NOMO-1 (cell line): ENCODE data around the gene RPTN.
"Not testable (repeated sequence)": the region's sequence is repeated elsewhere in the genome, so short reads cannot be mapped to it uniquely, and the experiment has no call there.

ENCODE experiments used
- DNase-seq, 2 experiments: peaks; one replicate each; lab custom pipeline; 2025; ENCODE audit not compliant: unreplicated experiment in 2 of 2; lab: John Stamatoyannopoulos, UW

RPTN gene

GRCh38 chr1:152166966-152167365, 7.9 kb upstream of the RPTN start:
- no peak for DNase-seq

DNA sequence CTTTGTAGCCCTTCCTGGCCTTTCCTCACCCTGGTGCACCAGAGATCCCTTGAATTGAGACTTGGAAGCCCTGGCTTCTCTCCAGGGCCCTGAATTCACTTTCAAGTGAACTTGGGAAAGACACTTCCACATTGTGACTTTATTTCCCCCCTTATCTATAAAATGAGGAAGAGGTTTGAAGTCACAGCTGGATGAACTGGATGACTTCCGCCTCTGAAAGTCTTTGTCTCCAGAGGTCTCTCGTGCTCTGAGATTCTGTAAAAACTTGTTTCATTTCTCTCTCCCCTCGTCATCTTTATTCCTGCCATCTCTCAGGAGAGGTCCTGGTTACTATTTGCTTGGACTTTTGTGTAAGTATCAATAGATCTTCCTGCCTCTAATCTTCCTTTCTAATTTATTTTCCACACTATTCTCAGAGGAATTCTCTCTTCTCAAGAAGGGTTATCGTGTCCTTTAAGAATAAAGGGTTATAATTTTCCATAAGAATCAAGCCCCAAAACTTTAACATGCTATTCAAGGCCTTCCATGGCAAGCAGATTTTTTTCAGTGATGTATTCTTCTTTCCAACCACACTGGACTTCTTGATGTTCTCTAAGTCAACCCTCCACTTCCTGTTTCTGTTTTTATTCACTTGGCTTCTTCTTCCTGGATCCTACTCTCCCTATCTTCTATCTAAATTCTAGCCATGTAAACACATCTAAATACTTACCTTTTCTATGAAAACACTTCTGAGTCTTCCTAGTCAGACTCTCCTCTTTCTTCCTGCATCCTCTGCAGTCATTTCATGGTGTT, 6.5 kb upstream of the RPTN start:
- DNase-seq: peak in 1 of 2 experiments; percentile 67

GRCh38 chr1:152164517-152165136, 5.6 kb upstream of the RPTN start:
- no peak for DNase-seq

GRCh38 chr1:152162792-152163463, 3.9 kb upstream of the RPTN start:
- peak in 1 of 2 experiments; percentile 41 for DNase-seq

GRCh38 chr1:152160576-152160975, 1.5 kb upstream of the RPTN start:
- DNase-seq: peak; percentile 87 to 96

GRCh38 chr1:152153996-152154395, 5.0 kb downstream of the RPTN start:
- DNase-seq: no peak

DNA sequence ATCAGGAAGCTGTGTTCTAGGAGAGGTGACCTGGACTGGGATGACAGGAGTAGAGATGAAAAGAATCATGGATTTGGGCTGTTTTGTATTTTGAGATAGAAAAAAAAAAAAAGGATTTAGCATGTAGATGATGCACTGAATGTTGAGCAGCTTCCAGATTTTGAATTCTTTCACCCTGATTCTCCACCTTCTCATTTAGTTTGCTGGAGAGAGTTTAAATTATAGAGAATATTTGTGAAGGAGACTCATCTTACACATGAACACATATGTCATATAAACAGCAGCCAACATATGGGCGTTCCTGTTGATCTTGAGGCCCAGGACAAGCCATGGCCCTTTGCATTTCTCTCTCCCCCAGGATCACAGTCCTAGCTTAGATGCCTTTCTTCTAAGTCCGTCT, 7.4 kb downstream of the RPTN start:
- no peak for DNase-seq

GRCh38 chr1:152148981-152149380, 10.0 kb downstream of the RPTN start:
- no peak for DNase-seq

DNA sequence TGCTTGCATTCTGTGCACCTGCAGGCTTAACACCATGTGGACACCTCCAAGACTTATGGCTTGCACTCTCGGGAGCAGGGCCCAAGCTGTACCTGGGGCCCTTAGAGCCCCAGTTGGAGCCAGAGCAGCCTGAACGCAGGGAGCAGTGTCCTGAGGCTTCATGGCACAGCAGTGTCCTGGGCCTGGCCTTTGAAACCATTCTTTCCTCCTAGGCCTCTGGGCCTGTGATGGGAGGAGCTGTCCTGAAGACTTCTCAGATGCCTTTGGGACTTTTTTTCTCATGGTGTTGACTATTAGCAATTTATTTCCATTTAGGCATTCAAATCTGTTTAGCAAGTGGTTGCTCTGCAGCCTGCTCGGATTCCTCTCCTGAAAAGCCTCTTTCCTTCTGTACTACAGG, 11.0 kb downstream of the RPTN start:
- no peak for DNase-seq

DNA sequence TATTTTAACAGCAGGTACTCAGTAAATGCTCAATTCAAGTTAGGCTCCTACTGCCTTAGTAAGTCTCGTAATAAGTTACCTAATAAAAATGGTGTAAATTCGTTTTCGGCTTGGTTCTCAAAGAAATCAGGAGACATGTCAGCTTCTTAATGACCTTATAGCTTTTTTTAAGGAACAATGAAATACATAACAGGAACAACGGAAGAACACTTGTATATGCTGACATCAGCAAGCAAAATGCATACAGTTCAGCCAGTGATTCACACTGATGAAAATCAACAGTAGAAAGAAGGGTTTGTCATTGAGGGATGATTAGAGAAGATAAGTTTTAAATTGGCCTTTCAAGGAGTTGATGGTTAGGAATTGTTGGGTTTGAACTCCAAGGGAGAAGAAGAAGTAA, 13.3 kb downstream of the RPTN start:
- DNase-seq: no peak

DNA sequence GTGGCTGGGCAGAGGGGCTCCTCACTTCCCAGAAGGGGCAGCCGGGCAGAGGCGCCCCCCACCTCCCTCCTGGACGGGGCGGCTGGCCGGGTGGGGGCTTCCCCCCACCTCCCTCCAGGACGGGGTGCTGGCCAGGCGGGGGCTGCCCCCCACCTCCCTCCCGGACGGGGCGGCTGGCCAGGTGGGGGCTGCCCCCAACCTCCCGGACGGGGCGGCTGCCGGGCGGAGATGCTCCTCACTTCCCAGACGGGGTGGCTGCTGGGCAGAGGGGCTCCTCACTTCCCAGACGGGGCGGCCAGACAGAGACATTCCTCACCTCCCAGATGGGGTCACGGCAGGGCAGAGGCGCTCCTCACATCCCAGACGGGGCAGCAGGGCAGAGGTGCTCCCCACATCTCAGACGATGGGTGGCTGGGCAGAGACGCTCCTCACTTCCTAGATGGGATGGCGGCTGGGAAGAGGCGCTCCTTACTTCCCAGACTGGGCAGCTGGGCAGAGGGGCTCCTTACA, 14.3 kb downstream of the RPTN start:
- not testable (repeated sequence) for DNase-seq

DNA sequence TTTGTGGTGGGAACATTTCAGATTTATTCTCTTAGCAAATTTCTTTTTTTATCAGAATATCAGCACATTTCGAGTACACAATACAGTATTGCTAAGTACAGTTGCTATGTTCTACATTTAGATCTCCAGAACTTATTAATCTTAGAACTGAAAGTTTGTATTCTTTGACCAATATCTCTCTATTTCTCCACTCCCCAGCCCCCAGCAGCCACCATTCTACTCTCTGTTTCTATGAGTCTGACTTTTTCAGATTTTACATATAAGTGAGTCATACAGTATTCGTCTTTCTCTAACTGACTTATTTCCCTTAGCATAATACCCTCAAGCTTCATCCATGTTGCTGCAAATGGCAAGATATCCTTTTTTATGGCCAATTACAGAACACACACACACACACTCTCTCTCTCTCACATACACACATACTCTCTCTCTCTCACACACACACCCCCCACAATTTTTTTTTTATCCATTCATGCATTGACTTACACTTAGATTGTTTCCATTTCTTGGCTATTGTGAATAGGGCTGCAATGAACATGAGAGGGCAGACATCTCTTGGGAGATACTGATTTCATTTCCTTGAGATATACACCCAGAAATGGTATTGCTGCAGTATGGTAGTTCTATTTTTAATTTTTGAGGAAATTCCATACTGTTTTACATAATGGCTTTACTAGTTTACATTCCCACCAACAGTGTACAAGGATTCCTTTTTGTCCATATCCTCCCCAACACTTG, 15.7 kb downstream of the RPTN start:
- DNase-seq: no peak

DNA sequence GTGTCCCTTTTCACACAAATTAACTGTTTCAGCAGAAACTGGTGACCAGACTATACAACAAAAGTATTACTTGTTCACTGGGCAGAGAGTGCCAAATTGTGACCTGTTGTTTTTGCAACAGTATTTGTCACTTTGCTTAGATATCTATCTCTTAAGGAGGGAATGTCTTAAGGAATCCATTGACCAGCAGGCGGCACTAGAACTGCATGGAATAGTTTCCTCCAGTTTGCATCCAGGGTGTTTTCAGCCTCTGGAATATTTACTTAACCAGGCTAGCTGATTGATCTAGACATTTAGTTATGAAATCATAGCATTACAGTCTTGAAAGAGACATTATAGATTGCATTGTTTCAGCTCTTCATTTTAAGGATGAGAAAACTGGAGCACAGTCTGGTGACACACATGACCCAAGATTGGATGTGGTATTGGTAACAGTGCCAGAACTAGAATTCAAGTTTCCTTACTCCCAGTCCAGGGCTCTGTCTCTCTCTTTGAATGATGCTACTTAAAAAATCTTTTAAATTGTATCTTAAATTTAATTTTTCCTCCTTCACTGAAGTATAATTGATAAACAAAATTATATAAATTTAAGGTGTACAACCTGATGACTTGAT, 16.9 kb downstream of the RPTN start:
- DNase-seq: peak in 1 of 2 experiments; percentile 50

GRCh38 chr1:152137215-152137614, 21.8 kb downstream of the RPTN start:
- no peak for DNase-seq

GRCh38 chr1:152130186-152130585, 28.8 kb downstream of the RPTN start:
- DNase-seq: no peak

- DNase-seq: no peak
These were observed 31.4 kb downstream of the RPTN start for GRCh38 chr1:152127673-152128072.

GRCh38 chr1:152125834-152126443, 33.1 kb downstream of the RPTN start:
- no peak for DNase-seq

GRCh38 chr1:152118915-152119314, 40.1 kb downstream of the RPTN start:
- peak in 1 of 2 experiments; percentile 33 for DNase-seq

DNA sequence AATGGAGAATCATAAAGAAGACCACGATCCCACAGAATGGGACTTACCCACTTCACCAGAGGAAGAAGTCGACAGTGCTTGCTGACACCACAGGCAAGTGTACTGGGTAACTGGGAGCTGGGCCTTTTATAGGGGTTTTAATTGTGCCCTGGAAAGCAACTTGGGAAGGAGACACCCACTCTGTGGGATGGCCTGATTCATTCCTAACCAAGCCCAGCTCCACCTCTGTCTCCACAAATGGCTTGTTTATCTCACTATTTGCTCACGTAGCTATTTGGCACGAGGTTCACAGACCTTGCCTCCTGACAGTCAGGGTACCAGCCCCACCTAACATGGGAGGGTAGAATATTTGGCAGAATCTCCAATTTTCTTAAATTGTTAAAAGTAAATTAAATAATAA, 43.7 kb downstream of the RPTN start, which contains the start of gene TCHH:
TSS of gene TCHH (minus strand) at position 101 of the 400 bp plus-strand sequence. CDS start 1,364 bp downstream, outside the sequence.
- DNase-seq: no peak

DNA sequence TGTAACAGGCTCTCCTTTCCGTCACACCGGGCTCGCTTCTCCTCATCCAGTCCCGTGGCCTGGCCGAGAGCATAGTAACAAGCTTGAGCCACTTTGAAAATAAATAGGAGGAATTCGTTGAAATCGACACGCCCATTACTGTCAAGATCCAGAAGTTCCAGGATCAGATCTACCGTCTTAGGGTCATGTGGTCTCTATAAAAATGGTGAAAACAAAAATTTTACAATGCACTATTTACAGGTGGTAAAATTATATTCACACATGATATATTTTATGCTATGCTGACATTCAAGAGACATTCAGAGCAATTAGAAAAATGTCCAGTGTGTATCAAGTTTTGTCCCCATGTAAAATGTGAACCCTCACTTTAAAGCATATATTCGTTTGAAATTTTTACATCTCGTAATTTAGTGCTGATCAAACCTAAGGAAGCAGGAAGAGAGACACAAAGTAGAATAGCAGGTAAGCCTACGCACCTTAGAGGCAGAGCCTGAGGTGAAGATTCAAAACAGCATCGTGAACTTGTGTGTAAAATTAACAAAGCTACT, 46.1 kb downstream of the RPTN start:
- DNase-seq: no peak
